Thyroid gland (tissue), 4 donors: ENCODE results near the gene INF2. TPM values are rescaled to one million over a fixed set of nuclear protein-coding genes. Genes with fewer than 3 reads are reported as not detected.

ENCODE experiments used
- DNase-seq, 2 donors: peaks; one replicate each; pipeline ENCODE4 v3.0.0-alpha.2; 2019
- H3K27ac ChIP-seq, 3 donors: fragments of 200-600 bp; sonication (generic); 1 replicate in 2 of 3; 2 replicates in 1 of 3; pipeline ENCODE4 v1.5.1; 2016 to 2019; ENCODE audit warnings: mild to moderate bottlenecking in 1 of 3, moderate library complexity in 1 of 3
- H3K27me3 ChIP-seq: fragments of 200-600 bp; sonication (generic); one replicate; pipeline ENCODE4 v1.5.1; 2019
- H3K36me3 ChIP-seq, 2 donors: fragments of 200-600 bp; sonication (generic); one replicate each; pipeline ENCODE4 v1.5.1; 2016 to 2019
- H3K4me1 ChIP-seq, 2 donors: fragments of 200-600 bp; sonication (generic); one replicate each; pipeline ENCODE4 v1.5.1; 2017 to 2019
- H3K4me3 ChIP-seq, 3 donors: fragments of 200-600 bp; sonication (generic); replicated peaks in 1 of 3; 1 replicate in 2 of 3; 2 replicates in 1 of 3; pipeline ENCODE4 v1.5.1; 2016; ENCODE audit warnings: mild to moderate bottlenecking in 1 of 3
- H3K9me3 ChIP-seq: fragments of 200-600 bp; sonication (generic); one replicate; pipeline ENCODE4 v1.5.1; 2017
- CTCF ChIP-seq, 6 experiments: fragments of 200-600 bp in 3 of 6; fragments of 450-650 bp in 3 of 6; sonication (generic) in 3 of 6; IDR thresholded peaks; one replicate each; pipeline ENCODE4 v1.5.1; 2016 to 2019; ENCODE audit warnings: antibody characterized with exemption in 6 of 6, mild to moderate bottlenecking in 2 of 6, inconsistent platforms in 1 of 6, moderate library complexity in 1 of 6
- POLR2A ChIP-seq, 2 donors: fragments of 450-650 bp; IDR thresholded peaks; one replicate each; pipeline ENCODE4 v1.6.1; 2017; ENCODE audit warnings: antibody characterized with exemption in 2 of 2, mild to moderate bottlenecking in 2 of 2, moderate library complexity in 1 of 2
- WGBS, 2 donors: methylation state at CpG; one replicate each; pipeline ENCODE4 v1.1.5; 2017; 5-methylcytosine and 5-hydroxymethylcytosine counted together
- intact Hi-C: fragments of 100-400 bp; cut with DNase I; formaldehyde crosslinking; loops from one replicate; pipeline ENCODE4 v1.15.1; 2023
- total RNA-seq, 4 donors: library from RNA; depleted of rRNA; stranded (reverse); fragments of >200 nt; gene quantifications; one replicate each; pipeline ENCODE4 v1.2.3, GENCODE V29; 2016

Gene INF2
- total RNA-seq, 4 donors from 2014 or later, result 35.1 to 54.7 (median 42.5) TPM

GRCh38 chr14:104705340-104706047 lies 16.1 kb downstream of the INF2 start:
- intact Hi-C loops, result no loop called here
- no peaks in the 10 kb centered on the region for H3K27me3 ChIP-seq
- TF ChIP-seq POLR2A (IDR thresholded peaks at IDR 0.05), result no peak
- WGBS, 2 donors, result 83 to 88% methylated on average over 5 to 8 of the region's 21 CpGs
- H3K36me3 ChIP-seq, result peaks cover 9 to 25% of the 10 kb centered on the region in 2 donors
- no peaks in the 10 kb centered on the region for H3K4me1 ChIP-seq
- no peak overlapping the region for H3K4me3 ChIP-seq
- no peak overlapping the region for H3K27ac ChIP-seq
- H3K9me3 ChIP-seq, result no peaks in the 10 kb centered on the region
- DNase-seq, result no peak

GRCh38 chr14:104706733-104707607 lies 17.6 kb downstream of the INF2 start:
- Histone ChIP-seq H3K9me3 (no peaks in the 10 kb centered on the region), H3K36me3 (peaks cover 22 to 32% of the 10 kb centered on the region in 2 donors), H3K27me3 (no peaks in the 10 kb centered on the region), H3K4me3 (no peak overlapping the region), H3K4me1 (no peaks in the 10 kb centered on the region), H3K27ac (no peak overlapping the region)
- intact Hi-C loops, result no loop called here
- TF ChIP-seq POLR2A (IDR thresholded peaks at IDR 0.05) (no peak), CTCF (IDR thresholded peaks at IDR 0.05) (no peak)
- WGBS, 2 donors, result 74 to 78% methylated on average over 18 of the region's 28 CpGs
- DNase-seq, result no peak

GRCh38 chr14:104707608-104708595 lies 18.5 kb downstream of the INF2 start:
- intact Hi-C loops, result no loop called here
- Histone ChIP-seq H3K27ac (no peak overlapping the region), H3K4me3 (no peak overlapping the region), H3K4me1 (no peaks in the 10 kb centered on the region), H3K9me3 (no peaks in the 10 kb centered on the region), H3K36me3 (peaks cover 28 to 33% of the 10 kb centered on the region in 2 donors), H3K27me3 (no peaks in the 10 kb centered on the region)
- DNase-seq, result no peak
- TF ChIP-seq POLR2A (IDR thresholded peaks at IDR 0.05) (no peak), CTCF (IDR thresholded peaks at IDR 0.05) (no peak)
- WGBS, 2 donors, result 22 to 52% methylated on average over 3 to 12 of the region's 34 CpGs

- DNase-seq, result peak; percentile 61 to 67
- H3K36me3 ChIP-seq, result peaks cover 31% of the 10 kb centered on the region in 2 donors
- H3K27me3 ChIP-seq, result no peaks in the 10 kb centered on the region
- 33 to 40% methylated on average over 9 to 12 of the region's 20 CpGs for WGBS, 2 donors
- intact Hi-C loops, result loop anchor here (1.0 kb wide), 1 partner anchor 58 kb away; no protein-coding TSS in a partner anchor
- H3K27ac ChIP-seq, result no peak overlapping the region
- no peak overlapping the region for H3K4me3 ChIP-seq
- H3K9me3 ChIP-seq, result no peaks in the 10 kb centered on the region
- TF ChIP-seq POLR2A (IDR thresholded peaks at IDR 0.05), result no peak
- TF ChIP-seq CTCF (IDR thresholded peaks at IDR 0.05), result peak; percentile 80 to 98 (median 92)
- no peaks in the 10 kb centered on the region for H3K4me1 ChIP-seq
Measured at GRCh38 chr14:104708606-104709268, 19.3 kb downstream of the INF2 start.
